Endodermal cell (in vitro differentiated cells): ENCODE measurements around the gene GNB1L. TPM values are rescaled to one million over a fixed set of nuclear protein-coding genes. Genes with fewer than 3 reads are reported as not detected.

Experiments
- DNase-seq: peaks from one replicate; pipeline ENCODE4 v3.0.0-alpha.2; 2017
- H3K27ac ChIP-seq: 2 replicates; pipeline ENCODE4 v1.5.1; 2013; ENCODE audit warnings: mild to moderate bottlenecking, low read depth, low read length, moderate library complexity
- H3K27me3 ChIP-seq: 2 replicates; pipeline ENCODE4 v1.6.1; 2013; ENCODE audit warnings: mild to moderate bottlenecking, low read length, moderate library complexity; ENCODE audit not compliant: insufficient read depth, control insufficient read depth, poor library complexity, severe bottlenecking
- H3K36me3 ChIP-seq: 2 replicates; pipeline ENCODE4 v1.7.0; 2013; ENCODE audit warnings: mild to moderate bottlenecking, low read length, moderate library complexity; ENCODE audit not compliant: control insufficient read depth, insufficient read depth
- H3K4me1 ChIP-seq: one replicate; pipeline ENCODE4 v1.7.0; 2013; ENCODE audit warnings: low read length; ENCODE audit not compliant: control insufficient read depth, insufficient read depth
- H3K4me3 ChIP-seq: 2 replicates; pipeline ENCODE4 v1.5.1; 2013; ENCODE audit warnings: mild to moderate bottlenecking, low read length, moderate library complexity
- H3K9ac ChIP-seq: 2 replicates; pipeline ENCODE4 v1.6.1; 2013; ENCODE audit warnings: mild to moderate bottlenecking, low read length, moderate library complexity; ENCODE audit not compliant: poor library complexity, severe bottlenecking; ENCODE audit errors: extremely low read depth
- H3K9me3 ChIP-seq: 2 replicates; pipeline ENCODE4 v1.6.1; 2013; ENCODE audit warnings: mild to moderate bottlenecking, low read length, moderate library complexity; ENCODE audit not compliant: control insufficient read depth
- H3K27ac Mint-ChIP-seq: 2 replicates; pipeline ENCODE4 v1.8.0; 2020; ENCODE audit warnings: mixed read lengths
- H3K27me3 Mint-ChIP-seq: 2 replicates; pipeline ENCODE4 v1.8.0; 2021; ENCODE audit warnings: mild to moderate bottlenecking, mixed read lengths; ENCODE audit not compliant: insufficient read depth
- H3K36me3 Mint-ChIP-seq: 2 replicates; pipeline ENCODE4 v1.8.0; 2020; ENCODE audit warnings: low read depth, mixed read lengths
- H3K4me1 Mint-ChIP-seq: 2 replicates; pipeline ENCODE4 v1.8.0; 2020; ENCODE audit warnings: mixed read lengths
- H3K4me3 Mint-ChIP-seq: 2 replicates; pipeline ENCODE4 v1.8.0; 2020; ENCODE audit warnings: mild to moderate bottlenecking, moderate library complexity, mixed read lengths
- H3K9me3 Mint-ChIP-seq: 2 replicates; pipeline ENCODE4 v1.8.0; 2020; ENCODE audit warnings: mild to moderate bottlenecking, mixed read lengths
- CTCF ChIP-seq: fragments of 200-600 bp; sonication (generic); conservative IDR thresholded peaks from 2 replicates; pipeline ENCODE4 v1.5.0; 2021; ENCODE audit warnings: antibody characterized with exemption, mild to moderate bottlenecking
- WGBS, 2 experiments: methylation state at CpG; one replicate each; pipeline versions ENCODE4 v1.1.5 to v1.1.7; 2013; ENCODE audit warnings: missing lambda C conversion rate in 2 of 2, mixed read lengths in 1 of 2; ENCODE audit not compliant: insufficient coverage in 1 of 2, insufficient read length in 1 of 2; 5-methylcytosine and 5-hydroxymethylcytosine counted together
- total RNA-seq, 2 donors: library from RNA; stranded (reverse); fragmentation: NEBNext Ultra II Directional in 1 of 2; extraction: Animal tissue kit (Norgen Biotek cat#: 25700) in 1 of 2; gene quantifications; 2 replicates in 1 of 2; 3 replicates in 1 of 2; pipeline ENCODE4 v1.2.1, GENCODE V29; 2021

The GNB1L gene
- total RNA-seq, 2 donors from 2014 or later = 9.5 to 12.2 TPM

GRCh38 chr22:19753996-19754700 lies 100.5 kb downstream of the GNB1L start:
- no peaks in the 10 kb centered on the region for H3K9me3 ChIP-seq
- no peak overlapping the region for H3K27ac Mint-ChIP-seq
- no peak for DNase-seq
- 83 to 85% methylated on average over 10 to 14 of the region's 14 CpGs for WGBS, 2 experiments
- no peaks in the 10 kb centered on the region for H3K9me3 Mint-ChIP-seq
- H3K4me1 Mint-ChIP-seq = peaks cover 11% of the 10 kb centered on the region
- no peak overlapping the region for H3K9ac ChIP-seq
- H3K27me3 Mint-ChIP-seq = peaks cover 67% of the 10 kb centered on the region
- H3K4me3 Mint-ChIP-seq = no peak overlapping the region
- no peak for TF ChIP-seq CTCF
- no peak overlapping the region for H3K27ac ChIP-seq
- H3K4me3 ChIP-seq = no peak overlapping the region
- no peaks in the 10 kb centered on the region for H3K36me3 Mint-ChIP-seq
- peaks cover 13% of the 10 kb centered on the region for H3K4me1 ChIP-seq
- H3K36me3 ChIP-seq = no peaks in the 10 kb centered on the region
- H3K27me3 ChIP-seq = peaks cover 77% of the 10 kb centered on the region

GRCh38 chr22:19753090-19753842 lies 101.4 kb downstream of the GNB1L start:
- DNase-seq = peak; percentile 77
- Histone ChIP-seq H3K27me3 (peaks cover 68% of the 10 kb centered on the region), H3K4me1 (peaks cover 13% of the 10 kb centered on the region), H3K9me3 (no peaks in the 10 kb centered on the region), H3K9ac (no peak overlapping the region), H3K27ac (no peak overlapping the region), H3K36me3 (no peaks in the 10 kb centered on the region), H3K4me3 (no peak overlapping the region)
- Mint-ChIP-seq H3K4me1 (peaks cover 11% of the 10 kb centered on the region), H3K9me3 (no peaks in the 10 kb centered on the region), H3K4me3 (no peak overlapping the region), H3K27me3 (peaks cover 59% of the 10 kb centered on the region), H3K36me3 (no peaks in the 10 kb centered on the region), H3K27ac (no peak overlapping the region)
- 88 to 98% methylated on average over 7 to 10 of the region's 10 CpGs for WGBS, 2 experiments
- TF ChIP-seq CTCF = peak; percentile 77

DNA sequence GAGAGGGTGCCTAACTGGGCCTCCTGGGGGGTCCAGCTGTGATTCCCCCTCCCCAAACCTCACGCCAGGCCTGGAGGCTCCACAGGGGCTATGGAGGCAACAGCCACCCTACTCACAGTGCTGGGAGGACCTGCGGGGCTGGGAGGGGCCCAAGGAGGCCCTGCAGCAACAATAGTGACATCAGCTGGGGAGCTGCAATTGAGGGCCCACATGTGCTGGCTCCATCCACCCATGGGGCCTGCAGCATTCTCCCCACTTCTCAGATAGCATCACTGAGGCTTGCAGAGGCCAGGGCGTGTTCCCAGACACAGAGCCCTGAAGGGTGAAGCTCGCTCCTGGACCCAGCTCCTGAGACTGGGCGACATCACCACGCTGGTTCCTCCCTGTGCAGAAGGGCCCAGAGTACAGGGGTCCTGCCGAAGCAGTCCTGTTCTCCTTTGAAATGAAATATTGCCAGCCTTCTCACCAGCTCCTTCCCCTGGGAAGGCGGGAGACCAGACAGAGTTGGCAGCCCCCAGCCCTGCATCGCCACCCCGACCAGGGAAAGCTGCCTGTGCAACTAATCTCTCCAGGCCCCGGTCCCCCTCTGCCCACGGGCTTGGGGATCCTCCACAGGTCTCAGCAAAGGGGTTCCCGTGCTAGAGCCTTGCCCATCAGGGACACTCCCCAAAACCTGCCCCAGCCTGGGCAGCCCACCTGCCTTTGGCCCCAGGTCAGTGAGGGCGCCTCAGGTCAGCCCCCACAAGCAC lies 103.0 kb downstream of the GNB1L start:
- no peaks in the 10 kb centered on the region for H3K36me3 Mint-ChIP-seq
- Histone ChIP-seq H3K27me3 (peaks cover 52% of the 10 kb centered on the region), H3K9me3 (no peaks in the 10 kb centered on the region), H3K4me3 (no peak overlapping the region), H3K27ac (no peak overlapping the region), H3K36me3 (no peaks in the 10 kb centered on the region), H3K4me1 (peaks cover 13% of the 10 kb centered on the region), H3K9ac (no peak overlapping the region)
- peaks cover 43% of the 10 kb centered on the region for H3K27me3 Mint-ChIP-seq
- peaks cover 10% of the 10 kb centered on the region for H3K4me1 Mint-ChIP-seq
- H3K9me3 Mint-ChIP-seq = no peaks in the 10 kb centered on the region
- TF ChIP-seq CTCF = no peak
- H3K4me3 Mint-ChIP-seq = no peak overlapping the region
- 86 to 93% methylated on average over 12 to 14 of the region's 14 CpGs for WGBS, 2 experiments
- DNase-seq = no peak
- H3K27ac Mint-ChIP-seq = no peak overlapping the region
